HPDE6-E6E7 (cell line): ENCODE data around the gene CMYA5.
"Not testable (repeated sequence)": the region's sequence is repeated elsewhere in the genome, so short reads cannot be mapped to it uniquely, and the experiment has no call there.

Source experiments
- DNase-seq: peaks from one replicate; pipeline ENCODE4 v3.0.0; 2011; ENCODE audit warnings: missing footprints; ENCODE audit errors: extremely low spot score

Gene CMYA5

DNA sequence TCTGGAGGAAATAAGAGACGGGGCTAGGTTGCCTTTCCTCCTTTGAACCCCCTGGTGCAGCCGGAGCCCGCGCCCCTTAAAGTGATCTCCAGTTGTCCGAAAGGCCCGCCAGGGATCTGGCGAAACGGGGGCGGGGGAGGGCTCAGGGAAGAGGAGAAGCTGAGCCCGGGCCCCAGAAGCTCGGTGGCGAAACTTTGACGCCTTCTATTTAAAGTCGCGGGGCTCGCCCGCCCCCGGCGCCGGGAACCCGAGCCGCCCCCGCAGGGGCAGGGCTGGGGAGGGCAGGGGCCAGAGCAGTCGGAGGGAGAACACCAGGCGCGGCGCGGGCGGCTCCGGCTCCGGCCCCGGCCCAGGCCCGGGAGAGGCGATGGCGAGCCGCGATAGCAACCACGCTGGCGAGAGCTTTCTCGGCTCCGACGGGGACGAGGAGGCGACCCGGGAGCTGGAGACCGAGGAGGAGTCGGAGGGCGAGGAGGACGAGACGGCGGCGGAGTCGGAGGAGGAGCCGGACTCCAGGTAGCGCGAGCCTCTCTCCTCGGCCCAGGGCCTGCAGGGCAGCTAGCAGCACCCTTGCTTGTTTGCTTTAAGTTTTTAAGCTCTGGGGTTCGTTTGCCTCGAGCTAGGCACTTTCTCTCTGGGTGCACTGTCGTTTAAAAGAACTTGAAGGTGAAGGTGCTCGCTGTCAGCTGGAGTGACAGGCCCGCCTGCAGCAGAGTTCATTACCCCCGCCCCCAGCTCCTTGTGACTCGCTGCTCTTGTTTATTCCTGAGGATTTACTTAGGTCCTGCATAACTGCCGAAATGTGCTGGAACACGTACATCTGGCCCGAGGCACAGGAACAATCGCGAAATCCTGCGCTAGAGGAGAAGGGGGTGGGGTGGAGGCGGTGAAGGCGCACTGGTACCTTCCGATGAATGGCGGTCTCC, at the start of gene CMYA5:
Gene CMYA5, plus strand, starts transcription at position 296 of the 926 bp plus-strand sequence. Its CDS starts 72 bp downstream, at position 368.
- DNase-seq, result no peak

DNA sequence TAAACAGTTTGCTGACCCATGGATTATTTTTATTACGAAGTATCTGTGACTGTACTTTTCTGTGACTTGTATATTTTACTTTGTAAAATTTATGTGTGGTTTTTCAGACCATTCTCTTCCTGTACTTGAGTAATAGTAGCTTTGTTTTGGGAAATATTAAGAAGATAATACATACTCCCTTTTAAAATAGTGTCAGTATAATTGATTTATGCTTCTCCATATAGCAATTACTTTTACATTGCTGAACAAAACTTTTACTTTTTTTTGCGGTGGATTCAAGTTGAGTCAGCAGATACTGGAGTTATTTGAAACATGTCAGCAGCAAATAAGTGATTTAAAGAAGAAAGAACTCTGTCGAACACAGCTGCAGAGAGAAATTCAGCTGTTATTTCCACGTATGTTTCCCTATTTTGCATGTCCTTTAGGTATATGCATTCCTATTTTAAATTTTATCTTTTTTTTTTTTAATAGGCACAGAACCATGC, 49.0 kb upstream of the CMYA5 start:
- DNase-seq, result no peak

DNA sequence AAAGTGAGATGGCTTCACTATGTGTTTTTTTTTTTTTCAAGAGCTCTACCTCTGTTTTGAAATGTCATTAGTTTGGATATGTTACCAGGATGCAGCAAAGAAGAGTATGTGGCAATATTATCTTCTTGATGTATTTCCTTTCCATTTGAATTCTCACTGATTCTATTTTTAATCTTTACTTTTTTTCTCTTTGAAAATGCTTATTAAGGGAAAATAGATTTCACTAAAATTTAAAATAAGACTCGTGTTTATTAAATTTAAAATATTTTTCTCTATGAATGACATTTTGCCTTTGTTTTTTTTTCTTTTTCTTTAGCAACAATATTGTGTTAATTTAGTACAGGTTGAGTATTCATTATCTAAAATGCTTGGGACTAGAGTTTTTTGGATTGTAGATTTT, 48.2 kb upstream of the CMYA5 start:
- DNase-seq, result no peak

DNA sequence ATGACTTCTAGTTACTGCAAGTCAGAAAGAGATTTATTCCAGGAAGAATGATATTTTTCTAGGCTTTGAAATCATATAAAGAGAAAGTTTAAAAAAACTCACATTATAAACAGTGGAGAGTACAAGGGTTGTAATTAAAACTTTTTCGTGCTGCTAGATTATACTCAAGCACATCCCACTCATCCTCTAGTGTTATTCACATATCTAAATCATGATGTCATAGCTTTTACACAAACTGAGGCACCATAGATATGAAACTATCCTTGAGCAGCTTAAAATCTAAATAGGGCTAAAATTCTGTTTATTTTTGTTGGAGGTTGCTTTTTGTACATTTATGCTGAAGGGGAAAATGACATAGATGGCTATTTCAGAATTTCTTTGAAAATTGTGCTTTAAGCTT, 47.4 kb upstream of the CMYA5 start:
- no peak for DNase-seq

DNA sequence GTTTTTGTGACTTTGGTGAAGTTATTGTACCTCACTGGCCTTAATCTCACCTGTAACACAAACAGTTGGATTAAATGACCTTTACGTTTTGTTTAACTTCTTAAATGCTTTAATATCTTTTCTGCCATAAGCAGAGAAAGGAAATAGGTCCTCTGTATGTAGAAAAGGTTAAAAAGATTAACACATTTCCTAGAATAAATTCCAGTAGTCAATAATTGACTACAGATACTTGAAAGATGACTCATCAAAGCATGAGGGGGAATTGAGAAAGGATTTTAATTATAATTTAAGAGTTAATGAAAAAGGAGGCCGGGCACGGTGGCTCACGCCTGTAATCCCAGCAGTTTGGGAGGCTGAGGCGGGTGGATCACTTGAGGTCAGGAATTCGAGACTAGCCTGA, 35.8 kb upstream of the CMYA5 start:
- no peak for DNase-seq

DNA sequence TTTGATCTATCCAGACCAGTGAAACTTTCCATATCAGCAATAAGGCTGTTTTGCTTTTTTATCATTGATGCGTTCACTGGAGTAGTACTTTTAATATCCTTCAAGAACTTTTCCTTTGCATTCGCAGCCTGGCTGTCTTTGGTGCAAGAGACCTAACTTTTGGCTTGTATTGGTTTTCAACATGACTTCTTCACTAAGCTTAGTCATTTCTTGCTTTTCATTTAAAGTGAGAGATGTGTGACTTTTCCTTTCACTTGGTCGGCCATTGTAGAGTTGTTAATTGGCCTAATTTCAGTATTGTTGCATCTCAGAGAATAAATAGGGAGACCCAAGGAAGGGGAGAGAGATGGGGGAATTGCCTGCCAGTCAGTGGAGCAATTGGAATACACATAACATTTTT, 26.4 kb upstream of the CMYA5 start:
- DNase-seq, result no peak

DNA sequence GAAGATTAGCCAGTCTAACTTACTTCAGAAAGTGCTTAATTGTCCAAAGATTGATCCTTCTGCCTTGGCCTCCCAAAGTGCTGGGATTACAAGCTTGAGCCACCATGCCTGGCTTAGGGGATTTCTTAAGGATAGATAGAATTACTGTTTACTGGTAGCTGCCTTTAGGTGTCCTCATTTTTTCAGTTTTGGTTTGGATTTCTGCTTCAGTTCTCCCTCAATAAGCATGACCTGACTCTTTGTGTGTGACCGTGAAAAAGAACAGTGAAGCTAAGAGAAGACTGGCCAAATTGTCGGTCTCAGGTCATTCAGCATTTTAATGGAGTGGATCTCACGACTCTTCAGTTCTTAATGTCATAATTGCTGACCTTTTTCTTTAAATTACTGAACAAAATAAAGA, 22.9 kb upstream of the CMYA5 start:
- no peak for DNase-seq

DNA sequence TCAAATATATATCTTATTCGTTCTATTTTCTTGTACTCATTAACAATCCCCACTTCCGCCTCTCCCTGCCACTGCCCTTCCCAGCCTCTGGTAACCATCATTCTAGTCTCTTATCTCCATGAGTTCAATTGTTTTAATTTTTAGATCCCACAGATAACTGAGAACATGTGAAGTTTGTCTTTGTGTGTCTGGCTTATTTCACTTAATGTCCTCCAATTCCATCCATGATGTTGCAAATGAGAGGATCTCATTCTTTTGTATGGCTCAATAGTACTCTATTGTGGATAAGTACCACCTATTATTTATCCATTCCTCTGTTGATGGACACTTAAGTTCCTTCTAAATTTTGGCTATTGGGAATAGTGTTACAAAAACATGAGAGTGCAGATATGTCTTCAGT, 17.2 kb upstream of the CMYA5 start:
- no peak for DNase-seq

DNA sequence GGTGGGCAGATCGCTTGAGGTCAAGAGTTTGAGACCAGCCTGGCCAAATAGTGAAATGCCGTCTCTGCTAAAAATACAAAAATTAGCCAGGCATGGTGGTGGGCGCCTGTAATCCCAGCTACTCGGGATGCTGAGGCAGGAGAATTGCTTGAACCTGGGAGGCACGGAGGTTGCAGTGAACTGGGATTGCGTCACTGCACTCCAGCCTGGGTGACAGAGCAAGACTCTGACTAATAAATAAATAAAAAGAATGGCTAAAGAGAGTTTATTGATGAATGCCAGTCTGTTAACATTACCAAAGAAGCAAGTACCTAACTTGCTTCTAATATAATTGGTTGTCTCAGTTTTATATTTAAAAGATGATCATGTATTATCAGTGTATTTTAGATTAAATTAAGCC, 13.3 kb upstream of the CMYA5 start:
- DNase-seq, result not testable (repeated sequence)

DNA sequence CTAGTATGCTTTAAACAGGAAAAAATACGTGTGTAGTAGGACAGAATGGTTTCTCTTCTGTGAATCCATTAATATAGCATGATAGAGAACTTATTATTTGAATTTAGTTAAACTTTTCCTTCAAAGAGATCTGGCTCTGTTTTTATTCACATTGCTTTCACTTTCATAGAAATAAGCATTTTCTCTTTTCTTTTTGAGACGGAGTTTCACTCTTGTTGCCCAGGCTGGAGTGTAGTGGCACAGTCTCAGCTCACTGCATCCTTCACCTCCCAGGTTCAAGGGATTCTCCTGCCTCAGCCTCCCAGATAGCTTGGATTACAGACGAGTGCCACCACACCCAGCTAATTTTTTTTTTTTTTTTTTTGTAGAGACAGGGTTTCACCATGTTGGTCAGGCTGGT, 7.5 kb upstream of the CMYA5 start:
- not testable (repeated sequence) for DNase-seq

DNA sequence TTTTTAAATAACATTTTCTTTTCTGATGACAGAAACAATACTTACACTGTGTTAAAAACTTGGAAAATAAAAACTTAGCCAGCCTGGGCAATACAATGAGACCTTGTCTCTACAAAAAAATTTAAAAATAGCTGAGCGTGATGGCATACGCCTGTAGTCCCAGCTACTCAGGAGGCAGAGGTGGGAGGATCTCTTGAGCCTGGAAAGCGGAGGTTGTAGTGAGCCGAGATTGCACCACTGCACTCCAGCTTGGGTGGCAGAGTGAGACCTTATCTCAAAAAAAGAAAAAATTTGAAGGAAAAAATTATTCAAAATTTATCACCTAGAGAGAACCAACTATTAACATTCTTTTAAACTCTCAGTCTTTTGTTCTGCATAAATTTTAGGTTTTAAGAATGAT, 4.9 kb upstream of the CMYA5 start:
- no peak for DNase-seq

DNA sequence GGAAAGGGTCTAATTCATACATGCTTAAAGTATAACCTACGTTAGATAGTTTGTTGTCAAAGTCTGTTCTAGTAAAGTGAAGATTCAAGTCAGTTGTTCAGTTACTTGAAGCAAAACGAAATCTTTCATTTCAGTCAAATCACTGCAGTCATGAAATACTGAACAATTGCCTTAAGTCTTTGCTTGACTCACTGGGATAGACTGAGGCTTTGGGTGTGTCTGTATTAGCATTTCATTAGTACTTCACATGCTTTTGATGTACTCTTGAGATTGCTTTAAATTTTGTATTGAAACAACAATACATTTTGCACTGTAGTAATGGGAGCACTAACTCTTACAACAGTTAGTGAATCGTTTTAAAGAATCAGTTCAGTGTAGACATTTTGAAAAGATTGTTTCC, 4.0 kb upstream of the CMYA5 start:
- DNase-seq, result no peak

DNA sequence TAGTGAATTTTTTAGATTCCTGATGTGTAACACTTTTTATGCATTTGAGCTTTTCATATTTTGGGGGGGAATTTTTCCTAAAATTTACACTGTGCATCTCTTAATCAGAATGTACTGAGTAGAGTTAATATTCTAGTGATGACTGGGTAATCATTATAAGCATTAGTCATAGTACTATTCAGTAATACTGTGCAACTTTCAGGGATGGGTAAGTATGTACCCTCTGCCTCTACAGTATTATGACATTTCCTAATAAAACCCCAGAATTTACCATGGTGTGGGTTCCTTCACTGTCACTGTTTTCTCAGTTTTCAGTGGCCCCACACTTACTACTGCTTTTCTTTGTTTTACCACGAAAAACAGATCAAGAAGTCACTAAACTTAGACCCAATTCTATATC, 2.8 kb upstream of the CMYA5 start:
- no peak for DNase-seq

DNA sequence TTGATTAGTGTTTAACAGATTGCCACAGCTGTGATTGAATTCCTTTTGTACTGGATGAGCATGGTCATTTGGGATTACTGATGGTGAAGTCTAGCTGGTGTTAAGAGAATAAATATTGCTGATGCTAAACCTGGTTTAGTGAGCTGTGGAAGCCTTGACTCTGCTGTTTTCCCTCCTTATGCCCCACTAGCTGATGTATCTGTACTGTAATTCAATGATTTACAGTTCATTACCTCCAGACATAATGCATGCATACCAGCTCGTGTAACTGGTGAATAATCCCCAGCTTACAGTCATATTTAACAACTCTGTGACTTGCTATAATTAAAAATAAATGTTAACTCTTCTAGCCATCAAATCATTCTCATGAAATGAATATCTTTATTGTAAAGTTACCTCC, 1.7 kb upstream of the CMYA5 start:
- DNase-seq, result no peak

DNA sequence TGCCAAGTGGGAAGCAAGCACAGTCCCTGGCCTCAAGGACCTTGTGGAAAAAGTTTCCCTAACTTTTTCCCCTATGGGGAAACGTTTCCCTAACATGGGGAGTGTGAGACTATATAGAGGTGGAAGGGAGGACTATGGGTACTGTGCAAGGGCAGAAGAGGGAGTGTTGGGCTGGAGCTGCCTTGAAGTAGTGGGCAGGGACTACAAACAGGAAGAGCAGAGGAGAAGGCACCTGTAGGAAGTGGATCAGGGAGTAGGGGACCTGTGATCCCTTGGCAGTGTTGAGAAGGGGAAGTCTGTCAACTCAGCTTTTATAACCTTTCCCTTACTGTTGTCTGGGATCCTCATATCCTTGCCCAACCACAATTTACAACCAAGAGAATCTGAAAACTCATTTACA, 1.4 kb downstream of the CMYA5 start:
- no peak for DNase-seq

DNA sequence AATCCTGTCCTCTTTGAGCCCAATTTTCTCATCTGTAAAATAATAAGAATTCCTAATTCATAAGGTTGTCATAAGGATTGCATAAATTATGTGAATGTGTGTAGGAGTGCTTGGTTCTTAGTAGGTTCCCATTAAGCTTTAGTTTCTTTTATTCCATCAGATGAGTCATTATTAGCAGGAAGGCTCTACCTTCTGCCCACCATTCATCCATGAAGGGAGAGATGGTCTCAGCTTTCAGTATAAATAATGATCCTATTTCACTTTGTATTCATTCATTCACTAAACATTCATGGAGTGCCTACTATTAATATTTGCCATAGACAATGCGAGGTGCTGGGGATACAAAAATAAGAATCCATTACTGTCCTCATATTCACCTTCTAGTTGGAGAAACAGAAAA, 3.0 kb downstream of the CMYA5 start:
- DNase-seq, result no peak

DNA sequence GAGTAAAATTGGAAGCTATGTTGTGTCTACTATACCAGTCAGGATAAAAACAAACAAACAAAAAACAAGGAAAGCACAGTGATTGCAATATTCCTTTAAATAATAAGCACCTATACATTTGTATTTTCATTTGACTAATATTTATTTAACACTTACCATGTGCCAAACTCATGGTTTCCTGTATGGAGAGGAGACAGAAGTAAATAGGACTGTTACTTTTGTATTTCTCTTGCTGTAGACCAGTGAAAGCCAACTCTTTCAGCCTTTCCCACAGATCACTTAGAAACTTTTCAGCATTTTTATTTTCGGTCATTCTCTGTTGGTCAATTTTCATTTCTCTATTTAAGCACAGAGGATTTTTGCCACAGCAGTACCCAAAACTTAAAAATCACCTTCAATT, 4.5 kb downstream of the CMYA5 start:
- no peak for DNase-seq

DNA sequence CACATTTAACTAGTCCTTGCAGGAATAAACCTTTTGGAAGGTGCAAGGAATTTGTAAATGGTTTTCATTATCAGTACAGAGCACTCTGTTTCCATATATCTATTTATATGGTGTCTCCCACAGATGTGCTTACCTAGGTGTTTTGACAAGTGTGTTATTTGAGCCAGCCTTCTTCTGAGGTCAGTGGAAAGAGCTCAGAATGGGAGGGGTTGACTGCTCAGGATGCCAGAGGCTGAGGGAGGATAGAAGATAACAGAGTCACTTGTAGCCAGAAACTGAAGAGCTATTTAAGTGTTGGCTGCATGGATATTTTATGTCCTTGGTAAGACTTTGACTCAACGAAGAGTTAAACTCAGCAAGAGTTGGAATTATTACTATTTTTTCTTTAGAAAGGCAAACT, 5.0 kb downstream of the CMYA5 start:
- DNase-seq, result no peak

DNA sequence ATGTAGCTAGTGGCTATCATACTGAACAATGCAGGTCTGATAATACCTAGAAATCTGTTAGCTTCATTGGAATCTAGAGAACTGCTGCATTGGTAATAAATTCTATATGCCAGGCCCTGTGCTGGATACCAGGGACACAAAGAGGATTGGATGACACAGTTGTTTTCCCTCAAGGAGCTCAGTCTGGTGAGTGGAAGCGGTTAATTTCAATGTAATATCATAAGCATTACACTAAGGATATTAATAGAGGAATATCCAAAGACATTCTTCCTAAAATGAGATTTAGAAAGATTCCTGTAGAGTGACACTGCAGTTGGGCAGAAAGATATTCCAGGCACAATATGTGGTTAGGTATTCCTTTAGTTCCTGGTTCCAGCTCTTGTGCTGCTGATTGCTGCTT, 5.9 kb downstream of the CMYA5 start:
- DNase-seq, result no peak

DNA sequence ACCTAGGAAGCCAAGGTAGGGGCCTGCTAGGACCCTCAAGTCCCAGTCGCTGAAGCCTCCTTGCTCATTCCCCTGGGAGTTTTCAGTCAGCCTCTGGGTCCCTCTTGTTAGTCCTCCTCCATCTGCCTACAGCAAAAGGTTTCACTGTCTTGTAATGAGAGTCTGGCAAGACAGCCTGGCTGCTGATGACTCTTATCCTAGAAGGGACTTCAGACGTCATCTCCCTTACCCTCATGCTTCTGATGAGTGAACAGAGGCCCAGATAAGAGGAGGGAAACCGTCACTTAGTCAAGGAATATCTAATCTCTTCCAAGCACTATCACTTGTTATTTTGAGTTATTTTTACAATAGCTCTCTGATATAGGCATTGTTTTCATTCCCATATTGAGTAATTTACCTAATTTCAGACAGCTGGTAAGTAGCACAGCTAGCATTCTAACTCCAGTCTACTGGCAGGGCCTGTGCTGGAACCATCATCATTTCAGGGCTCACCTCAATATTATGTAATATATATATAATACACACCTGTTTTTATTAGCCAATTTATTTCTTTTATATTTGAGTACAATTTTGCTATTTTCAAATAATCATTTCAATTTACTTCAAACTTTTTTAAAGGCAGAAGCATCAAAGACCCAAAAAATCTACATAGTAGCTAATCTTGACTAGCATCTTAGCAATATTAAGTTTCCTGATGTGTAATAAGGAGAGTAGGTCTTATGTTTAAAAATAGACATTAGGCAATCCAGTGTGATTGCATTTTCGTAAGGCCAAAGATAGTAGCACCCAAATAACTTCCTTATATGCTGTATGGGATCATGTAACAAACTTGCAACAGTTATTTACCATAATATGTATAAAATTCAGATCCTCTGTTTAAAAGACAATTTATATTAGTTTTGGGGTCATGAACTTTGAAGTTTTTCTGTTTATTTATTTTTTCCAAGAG, 7.9 kb downstream of the CMYA5 start:
- no peak for DNase-seq

DNA sequence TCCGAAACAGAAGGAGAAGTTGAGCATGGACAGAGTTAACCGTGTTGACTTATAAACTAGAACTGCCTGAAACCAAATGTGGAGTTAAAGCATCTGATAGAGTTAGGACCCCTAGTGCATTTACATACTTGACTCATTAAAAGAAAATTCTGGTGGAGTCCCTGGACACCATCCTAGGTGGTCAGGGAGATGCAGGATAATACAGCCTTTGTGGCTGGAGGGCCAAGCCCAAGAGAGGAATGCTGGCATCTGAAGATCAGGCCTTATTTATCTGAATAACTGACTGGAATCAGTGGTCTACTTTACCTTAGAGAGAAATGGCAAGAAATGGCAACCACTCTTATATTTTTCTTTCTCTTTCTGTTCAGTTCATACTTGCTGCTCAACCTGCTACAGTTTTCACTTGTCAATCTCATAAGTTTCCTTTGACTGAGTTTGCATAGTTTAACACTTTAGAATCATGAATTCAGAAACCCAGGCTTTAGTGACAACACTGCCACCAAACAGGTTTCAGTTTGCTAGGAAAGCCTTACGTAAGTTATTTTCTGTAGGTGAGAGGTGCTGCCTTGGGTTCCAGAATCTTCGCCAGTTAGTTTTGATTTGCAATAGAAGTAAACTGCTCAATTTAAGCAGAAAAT, 10.2 kb downstream of the CMYA5 start:
- DNase-seq, result no peak
